SK-N-SH (cell line): ENCODE measurements around the gene LEPROT. TPM values are rescaled to one million over a fixed set of nuclear protein-coding genes. Genes with fewer than 3 reads are reported as not detected.

Experiments used
- CTCF ChIA-PET: fragments of 300-600, 350-600 bp; formaldehyde crosslinking; extraction: SDS; loops from one replicate; lab custom pipeline; 2021; lab: Yijun Ruan, JAX
- POLR2A ChIA-PET: fragments of 350-600 bp; sonication (Branson Sonifier 250); formaldehyde crosslinking; extraction: SDS; loops from one replicate; lab custom pipeline; 2020; ENCODE audit warnings: antibody characterized with exemption, inconsistent platforms; lab: Yijun Ruan, JAX
- DNase-seq: peaks from one replicate; pipeline ENCODE4 v3.0.0; 2012
- H2AFZ ChIP-seq: fragments of 200-600 bp; sonication (generic); 2 replicates; pipeline ENCODE4 v1.8.1; 2016; ENCODE audit warnings: antibody characterized with exemption, mild to moderate bottlenecking, low read depth
- H3F3A ChIP-seq: fragments of 200-600 bp; sonication (generic); replicated peaks from 2 replicates; pipeline ENCODE3; 2016; ENCODE audit warnings: antibody characterized with exemption, mild to moderate bottlenecking; ENCODE audit not compliant: insufficient read depth
- H3K27ac ChIP-seq, 2 experiments: fragments of 200-500 bp in 1 of 2; fragments of 200-600 bp in 1 of 2; sonication (Bioruptor generic) in 1 of 2; sonication (generic), shearing (Covaris generic) in 1 of 2; 2 replicates each; pipeline versions ENCODE4 v1.5.1 to v1.6.1; 2014 to 2016; ENCODE audit warnings: low read depth in 2 of 2, inconsistent platforms in 1 of 2, low read length in 1 of 2, mild to moderate bottlenecking in 1 of 2, mixed read lengths in 1 of 2
- H3K27me3 ChIP-seq: fragments of 200-600 bp; sonication (generic), shearing (Covaris generic); 2 replicates; pipeline ENCODE4 v1.6.1; 2016; ENCODE audit warnings: mixed run types; ENCODE audit not compliant: insufficient read depth
- H3K36me3 ChIP-seq, 2 experiments: fragments of 200-500 bp in 1 of 2; fragments of 200-600 bp in 1 of 2; sonication (Bioruptor generic) in 1 of 2; sonication (generic) in 1 of 2; replicated peaks in 1 of 2; 2 replicates each; pipeline versions ENCODE3 to v1.5.1; 2014 to 2016; ENCODE audit warnings: low read length in 1 of 2, mild to moderate bottlenecking in 1 of 2; ENCODE audit not compliant: insufficient read depth in 2 of 2, control insufficient read depth in 1 of 2
- H3K4me1 ChIP-seq, 2 experiments: fragments of 200-500 bp in 1 of 2; fragments of 200-600 bp in 1 of 2; sonication (Bioruptor generic) in 1 of 2; sonication (generic), shearing (Covaris generic) in 1 of 2; 2 replicates each; pipeline versions ENCODE4 v1.5.1 to v1.6.1; 2014 to 2016; ENCODE audit warnings: low read depth in 1 of 2, low read length in 1 of 2, mixed run types in 1 of 2; ENCODE audit not compliant: insufficient read depth in 2 of 2, control insufficient read depth in 1 of 2
- H3K4me2 ChIP-seq: fragments of 200-600 bp; sonication (generic), shearing (Covaris generic); 2 replicates; pipeline ENCODE4 v1.6.1; 2017; ENCODE audit warnings: mixed run types
- H3K4me3 ChIP-seq, 2 experiments: fragments of 200-500 bp in 1 of 2; fragments of 200-600 bp in 1 of 2; sonication (Bioruptor generic) in 1 of 2; sonication (generic), shearing (Covaris generic) in 1 of 2; 2 replicates each; pipeline versions ENCODE4 v1.5.1 to v1.8.1; 2014 to 2016; ENCODE audit warnings: low read depth in 2 of 2, inconsistent platforms in 1 of 2, low read length in 1 of 2, mild to moderate bottlenecking in 1 of 2, mixed read lengths in 1 of 2, moderate library complexity in 1 of 2
- H3K79me2 ChIP-seq: fragments of 200-600 bp; sonication (generic); 2 replicates; pipeline ENCODE4 v1.8.1; 2017; ENCODE audit warnings: mild to moderate bottlenecking; ENCODE audit not compliant: insufficient read depth
- H3K9ac ChIP-seq: fragments of 200-600 bp; sonication (generic); 2 replicates; pipeline ENCODE4 v1.6.1; 2017; ENCODE audit warnings: mixed run types
- H3K9me2 ChIP-seq: fragments of 200-600 bp; sonication (generic); 2 replicates; pipeline ENCODE4 v1.6.1; 2017; ENCODE audit warnings: mixed run types
- H3K9me3 ChIP-seq: fragments of 200-600 bp; sonication (generic); 2 replicates; pipeline ENCODE4 v1.6.1; 2017; ENCODE audit warnings: mixed run types, mild to moderate bottlenecking, moderate library complexity
- H4K20me1 ChIP-seq: fragments of 200-600 bp; sonication (generic); 2 replicates; pipeline ENCODE4 v1.6.1; 2017; ENCODE audit warnings: mild to moderate bottlenecking, mixed run types; ENCODE audit not compliant: insufficient read depth
- CHD2 ChIP-seq: fragments of 150-350 bp; IDR thresholded peaks from 2 replicates; pipeline ENCODE4 v1.6.1; 2018; ENCODE audit warnings: low read length; ENCODE audit not compliant: partially characterized antibody
- CTCF ChIP-seq: fragments of 200-600 bp; sonication (generic); IDR thresholded peaks from 2 replicates; pipeline ENCODE4 v1.6.1; 2017; ENCODE audit warnings: antibody characterized with exemption, mild to moderate bottlenecking, moderate library complexity
- EP300 ChIP-seq, 2 experiments: IDR thresholded peaks; 2 replicates each; pipeline versions ENCODE4 v1.4.0 to v1.6.1; 2012; ENCODE audit warnings: borderline replicate concordance in 1 of 2, low read depth in 1 of 2, low read length in 1 of 2
- EZH2phosphoT487 ChIP-seq: fragments of 200-600 bp; sonication (generic); IDR thresholded peaks from 2 replicates; pipeline ENCODE4 v1.6.1; 2017; ENCODE audit warnings: low read depth, mixed run types, mild to moderate bottlenecking, antibody characterized with exemption, moderate library complexity, borderline replicate concordance
- FOXJ3 ChIP-seq: sonication (generic); formaldehyde crosslinking; IDR thresholded peaks from 2 replicates; pipeline ENCODE4 v1.5.1; 2020; ENCODE audit warnings: mild to moderate bottlenecking, missing genetic modification reagents
- GABPA ChIP-seq: IDR thresholded peaks from 2 replicates; pipeline ENCODE4 v1.4.0; 2012; ENCODE audit warnings: low read depth, mild to moderate bottlenecking
- JUND ChIP-seq: IDR thresholded peaks from 2 replicates; pipeline ENCODE4 v1.4.0; 2012
- NRF1 ChIP-seq: IDR thresholded peaks from 2 replicates; pipeline ENCODE4 v1.6.1; 2012; ENCODE audit warnings: low read depth, mild to moderate bottlenecking, low read length
- PBX3 ChIP-seq: IDR thresholded peaks from 2 replicates; pipeline ENCODE4; 2012
- RAD21 ChIP-seq: IDR thresholded peaks from 2 replicates; pipeline ENCODE4 v1.6.1; 2012; ENCODE audit warnings: mild to moderate bottlenecking, low read length
- REST ChIP-seq: IDR thresholded peaks from 2 replicates; pipeline ENCODE4 v1.6.1; 2012; ENCODE audit warnings: mild to moderate bottlenecking, low read depth, low read length, moderate library complexity
- RFX5 ChIP-seq: IDR thresholded peaks from 2 replicates; pipeline ENCODE4 v1.6.1; 2012; ENCODE audit warnings: mild to moderate bottlenecking, improper control_type of control experiment, low read length
- RXRA ChIP-seq: IDR thresholded peaks from 2 replicates; pipeline ENCODE4 v1.4.0; 2012; ENCODE audit warnings: low read depth, mild to moderate bottlenecking, borderline replicate concordance
- SIN3A ChIP-seq: IDR thresholded peaks from 2 replicates; pipeline ENCODE4 v1.6.1; 2012; ENCODE audit warnings: low read depth, mild to moderate bottlenecking, low read length, moderate library complexity, borderline replicate concordance
- SMC3 ChIP-seq: IDR thresholded peaks from 2 replicates; pipeline ENCODE4 v1.6.1; 2012; ENCODE audit warnings: low read depth, low read length, improper control_type of control experiment
- TEAD4 ChIP-seq: IDR thresholded peaks from 2 replicates; pipeline ENCODE4 v1.4.0; 2012; ENCODE audit warnings: mild to moderate bottlenecking, borderline replicate concordance; ENCODE audit not compliant: insufficient read depth
- YY1 ChIP-seq: IDR thresholded peaks from 2 replicates; pipeline ENCODE4 v1.4.0; 2012; ENCODE audit warnings: low read depth, mild to moderate bottlenecking
- WGBS: methylation state at CpG from one replicate; pipeline ENCODE4 v1.1.6; 2017; ENCODE audit warnings: low lambda C conversion rate; 5-methylcytosine and 5-hydroxymethylcytosine counted together
- polyA plus RNA-seq, 3 experiments: library from polyadenylated mRNA; depleted of rRNA; stranded (reverse); fragments of >200 nt; gene quantifications; 2 replicates each; pipeline ENCODE4 v1.2.3, GENCODE V29; 2012

LEPROT gene
- polyA plus RNA-seq, 1 of the 3 experiments (the other 2 are of a cell fraction), result 38.9 TPM

GRCh38 chr1:65425697-65426096, 5.2 kb downstream of the LEPROT start (continued):
- TF ChIP-seq FOXJ3 (CRISPR knock-in tag), result no peak
- TF ChIP-seq REST, result peak; percentile 51; the same call in 1 of the 2 replicates
- no peak for TF ChIP-seq SIN3A
- peak; percentile 87 for TF ChIP-seq TEAD4
- no peak for TF ChIP-seq RAD21
- no peak for TF ChIP-seq GABPA
- no peak for TF ChIP-seq CHD2
- TF ChIP-seq SMC3, result no peak
- no peak for TF ChIP-seq RFX5
- TF ChIP-seq EP300 (IDR thresholded peaks at IDR 0.05; ENCODE audit: borderline replicate concordance in 1 of 2, low read depth in 1 of 2, low read length in 1 of 2), result peak in 1 of 2 experiments; percentile 33; a peak in 1 of 4 replicates
- TF ChIP-seq NRF1, result no peak
- TF ChIP-seq RXRA, result peak; percentile 32; the same call in 1 of the 2 replicates
- TF ChIP-seq JUND, result peak; percentile 86
- TF ChIP-seq PBX3, result peak; percentile 18; the same call in 1 of the 2 replicates

DNA sequence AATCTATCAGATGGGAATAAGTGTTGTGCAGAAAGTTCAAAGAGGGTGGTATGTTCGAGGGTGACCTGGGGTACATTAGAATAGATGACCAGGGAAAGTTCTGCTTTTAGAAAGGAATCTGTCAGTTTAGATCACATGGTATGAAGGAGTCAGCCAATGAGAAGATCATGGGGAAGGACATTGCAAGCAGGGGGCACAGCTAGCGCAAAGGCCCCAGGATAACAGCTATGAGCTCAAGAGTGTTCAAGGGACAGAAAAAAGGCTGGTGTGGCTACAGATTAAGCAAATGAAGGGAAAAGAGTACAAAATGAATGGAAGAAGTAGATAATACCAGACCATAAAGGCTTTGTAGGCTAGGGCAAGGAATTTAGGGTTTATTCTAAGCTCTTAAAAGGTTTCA, 8.6 kb downstream of the LEPROT start:
- Histone ChIP-seq H3K4me1 (peaks cover 0 to 23% of the 10 kb centered on the region in 2 experiments; a peak in 3 of 4 replicates), H3K27me3 (no peaks in the 10 kb centered on the region), H3F3A (peaks cover 13% of the 10 kb centered on the region), H3K36me3 (peaks cover 57 to 66% of the 10 kb centered on the region in 2 experiments), H3K4me2 (no peak overlapping the region), H4K20me1 (peaks cover 16% of the 10 kb centered on the region; the same call in 1 of the 2 replicates), H3K79me2 (peaks cover 38% of the 10 kb centered on the region), H3K27ac (peak overlapping the region in 1 of 2 experiments; percentile 77; a peak in 1 of 4 replicates), H2AFZ (no peak overlapping the region)
- POLR2A ChIA-PET, result no interaction called here
- WGBS, result 97% methylated on average over 2 of the region's 2 CpGs
- TF ChIP-seq EZH2phosphoT487, result no peak
- no peak for TF ChIP-seq CTCF
- TF ChIP-seq YY1, result no peak
- TF ChIP-seq, all 33 proteins: peak for 0
- no peak for DNase-seq
- H3K9me3 ChIP-seq, result no peaks in the 10 kb centered on the region
- no peak overlapping the region for H3K4me3 ChIP-seq
- H3K9me2 ChIP-seq, result no peaks in the 10 kb centered on the region
- CTCF ChIA-PET, result interaction anchor here (1.1 to 13.6 kb wide), 4 partner anchors 25 to 1017 kb away, joined by 3 to 175 read pairs (median 3); no protein-coding TSS in a partner anchor
- no peak overlapping the region for H3K9ac ChIP-seq
